NCI-H2227 (cell line): ENCODE measurements around the gene TMPO.
A peak's percentile ranks its signal among the peaks of the same experiment; 100 is the strongest.
"Not testable (repeated sequence)": the region's sequence is repeated elsewhere in the genome, so short reads cannot be mapped to it uniquely, and the experiment has no call there.

Source experiments
- DNase-seq: peaks from one replicate; lab custom pipeline; 2025; ENCODE audit not compliant: unreplicated experiment; lab: John Stamatoyannopoulos, UW

Gene TMPO

DNA sequence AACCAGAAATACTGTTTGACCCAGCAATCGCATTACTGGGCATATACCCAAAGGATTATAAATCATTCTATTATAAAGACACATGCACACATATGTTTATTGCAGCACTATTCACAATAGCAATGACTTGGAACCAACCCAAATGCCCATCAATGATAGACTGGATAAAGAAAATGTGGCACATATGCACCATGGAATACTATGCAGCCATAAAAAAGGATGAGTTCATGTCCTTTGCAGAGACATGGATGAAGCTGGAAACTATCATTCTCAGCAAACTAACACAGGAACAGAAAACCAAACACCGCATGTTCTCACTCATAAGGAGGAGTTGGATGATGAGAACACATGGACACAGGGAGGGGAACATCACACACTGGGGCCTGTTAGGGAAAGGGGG, 61.4 kb downstream of the TMPO start:
- not testable (repeated sequence) for DNase-seq

DNA sequence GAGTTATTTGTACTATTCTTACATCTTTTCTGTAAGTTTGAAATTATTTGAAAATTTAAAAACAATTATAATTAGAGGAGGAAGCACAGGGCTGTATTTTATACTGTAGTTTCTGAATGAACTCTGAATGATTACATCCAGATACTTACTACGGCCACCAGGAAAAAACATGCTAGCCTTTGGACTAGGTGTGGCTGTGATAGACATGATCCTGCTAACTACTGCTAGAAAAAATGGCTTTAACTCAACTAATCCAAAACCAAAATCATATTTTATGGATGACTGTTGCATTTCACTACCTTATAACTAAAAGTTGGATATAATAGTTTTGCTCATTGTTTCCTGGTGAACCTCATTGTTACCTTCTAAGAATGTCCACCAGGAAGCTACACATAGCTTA, 63.0 kb downstream of the TMPO start:
- DNase-seq: no peak

DNA sequence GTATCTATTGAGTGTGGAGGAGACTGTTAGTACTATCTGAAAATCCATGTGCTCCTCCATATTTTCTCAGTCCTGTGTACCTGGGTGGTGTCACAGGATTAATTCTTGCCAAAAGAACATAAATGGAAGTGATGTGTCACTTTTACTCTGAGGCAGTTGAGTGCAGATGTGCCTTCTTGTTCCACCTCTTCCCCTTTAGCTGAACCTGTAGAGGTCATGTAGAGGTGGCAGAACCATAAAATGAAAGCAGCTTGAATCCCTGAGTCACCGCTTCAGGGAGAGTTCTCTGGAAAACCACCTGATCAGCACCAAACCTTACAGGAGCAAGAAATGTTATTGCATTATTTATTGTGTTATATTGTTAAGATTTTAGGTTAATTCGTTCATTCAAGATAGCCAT, 63.4 kb downstream of the TMPO start:
- DNase-seq: peak; percentile 20

DNA sequence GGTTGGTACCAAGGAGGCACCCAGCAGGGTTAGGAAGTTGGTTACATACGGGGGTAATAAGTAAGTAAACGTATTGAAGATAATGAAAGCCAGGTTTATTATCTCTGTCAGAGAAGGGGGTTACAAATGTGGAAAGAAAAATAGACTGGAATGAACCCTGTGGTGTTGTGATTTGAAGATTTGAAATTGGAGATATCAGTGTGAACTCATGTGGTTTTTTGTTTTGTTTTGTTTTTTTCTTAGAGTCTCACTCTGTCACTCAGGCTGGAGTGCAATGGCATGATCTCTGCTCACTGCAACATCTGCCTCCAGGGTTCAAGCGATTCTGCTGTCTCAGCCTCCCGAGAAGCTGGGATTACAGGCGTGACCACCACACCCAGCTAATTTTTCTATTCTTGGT, 64.0 kb downstream of the TMPO start:
- DNase-seq: no peak

DNA sequence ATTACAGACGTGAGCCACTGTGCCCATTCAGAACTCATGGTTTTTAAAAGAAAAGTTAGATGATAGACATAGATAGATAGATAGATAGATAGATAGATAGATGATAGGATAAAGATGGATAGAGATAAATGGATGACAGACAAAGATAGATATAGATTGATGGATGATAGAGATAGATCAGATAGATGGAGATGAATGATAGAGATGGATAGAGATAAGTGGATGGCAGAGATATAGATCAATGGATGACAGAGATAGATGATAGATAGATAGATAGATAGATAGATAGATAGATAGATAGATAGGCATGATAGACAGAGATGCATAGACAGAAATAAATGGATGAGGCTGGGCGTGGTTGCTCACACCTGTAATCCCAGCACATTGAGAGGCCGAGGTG, 64.4 kb downstream of the TMPO start:
- no peak for DNase-seq

GRCh38 chr12:98580695-98581094, 65.3 kb downstream of the TMPO start:
- DNase-seq: no peak

GRCh38 chr12:98581101-98581500, 65.7 kb downstream of the TMPO start:
- DNase-seq: no peak

DNA sequence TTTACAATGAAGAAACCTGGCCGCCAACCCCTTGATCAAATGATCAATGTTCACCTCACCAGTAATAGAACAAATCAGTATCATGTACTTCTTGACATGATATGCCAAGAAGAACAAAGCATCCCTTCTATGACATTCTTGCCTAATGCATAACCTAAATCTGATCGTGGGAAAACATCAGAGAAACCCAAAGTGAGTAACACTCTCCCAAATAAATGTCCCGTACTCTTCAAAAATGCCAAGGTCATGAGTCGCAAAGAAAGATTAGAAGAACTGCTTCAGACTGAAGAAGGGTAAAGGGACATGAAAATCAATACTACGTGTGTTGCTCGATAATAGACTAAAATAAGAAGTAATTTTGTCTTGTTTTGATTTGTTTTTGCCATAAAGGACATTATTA, 66.7 kb downstream of the TMPO start:
- no peak for DNase-seq

GRCh38 chr12:98587084-98587483, 71.7 kb downstream of the TMPO start:
- no peak for DNase-seq

GRCh38 chr12:98591209-98591608, 75.8 kb downstream of the TMPO start:
- DNase-seq: no peak

- DNase-seq: peak; percentile 48
These were observed 77.5 kb downstream of the TMPO start for GRCh38 chr12:98592825-98593322.

DNA sequence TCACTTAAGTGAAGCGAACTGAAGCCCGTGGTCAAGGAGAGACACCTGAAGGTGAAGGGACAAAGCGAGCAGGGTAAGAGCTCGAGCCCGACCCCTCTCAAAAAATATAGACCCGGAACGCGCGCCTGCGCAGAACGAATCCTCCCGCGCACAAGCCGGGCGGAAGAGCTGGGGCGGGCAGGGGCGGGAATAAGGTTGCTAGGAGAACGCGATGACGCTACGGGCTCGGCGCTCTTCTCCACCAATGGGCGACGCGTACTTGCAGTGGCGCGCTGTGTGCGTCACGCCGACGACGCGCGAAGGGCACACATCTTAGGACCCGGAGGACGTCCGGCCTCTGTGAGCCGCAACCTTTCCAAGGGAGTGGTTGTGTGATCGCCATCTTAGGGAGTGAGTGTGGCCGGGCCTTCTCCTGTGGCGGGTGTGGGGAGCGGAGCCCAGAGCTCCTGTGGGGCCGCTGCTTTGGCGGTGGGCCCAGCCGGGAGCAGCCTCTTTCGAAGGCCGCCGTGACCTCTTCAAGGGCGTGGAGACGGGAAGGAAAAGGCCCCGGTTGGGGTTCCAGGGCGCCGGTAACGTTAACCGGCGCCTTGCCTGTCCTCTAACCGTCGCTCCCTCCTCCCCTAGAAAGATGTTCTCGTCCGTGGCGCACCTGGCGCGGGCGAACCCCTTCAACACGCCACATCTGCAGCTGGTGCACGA, 78.1 kb downstream of the TMPO start, which contains the start of gene SLC25A3:
Gene SLC25A3 (plus strand): TSS at position 336 of the 699 bp plus-strand sequence. CDS start 293 bp downstream, at position 629.
- DNase-seq: peak; percentile 99

DNA sequence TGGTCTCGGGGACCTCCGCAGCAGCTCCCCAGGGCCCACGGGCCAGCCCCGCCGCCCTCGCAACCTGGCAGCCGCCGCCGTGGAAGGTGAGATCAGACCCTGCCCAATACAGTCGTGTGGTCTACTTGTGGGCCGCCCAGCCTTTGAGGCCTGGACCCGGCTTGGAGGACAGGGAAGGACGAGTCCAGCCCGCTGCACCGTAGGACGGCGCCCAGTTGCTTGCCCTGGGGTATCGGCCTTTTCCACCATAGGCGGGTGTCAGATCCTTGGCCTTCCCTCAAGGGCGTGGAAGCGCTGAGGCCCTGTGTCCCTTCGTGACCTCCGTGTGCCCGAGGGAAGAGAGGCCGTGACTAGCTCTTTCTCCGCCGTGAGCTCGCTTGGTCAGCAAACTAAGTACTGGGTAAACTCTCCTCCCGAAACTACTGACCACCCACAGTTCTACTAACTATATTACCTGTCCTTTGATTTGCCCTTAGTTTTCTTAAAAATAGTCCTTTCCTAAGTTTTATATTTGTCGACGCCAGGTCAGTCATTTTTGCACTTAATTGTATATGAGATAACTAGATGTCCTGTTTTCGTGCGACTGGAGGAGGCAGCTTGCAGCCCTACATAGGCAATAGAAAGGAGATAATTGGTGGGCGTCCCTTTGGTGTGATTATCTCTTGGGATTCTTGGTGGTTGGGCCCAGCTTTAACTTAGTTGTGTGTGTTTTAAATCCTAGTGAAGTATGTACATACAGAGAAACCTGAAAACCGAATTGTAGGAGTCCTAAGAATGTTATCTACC, 78.9 kb downstream of the TMPO start:
- peak; percentile 72 for DNase-seq

DNA sequence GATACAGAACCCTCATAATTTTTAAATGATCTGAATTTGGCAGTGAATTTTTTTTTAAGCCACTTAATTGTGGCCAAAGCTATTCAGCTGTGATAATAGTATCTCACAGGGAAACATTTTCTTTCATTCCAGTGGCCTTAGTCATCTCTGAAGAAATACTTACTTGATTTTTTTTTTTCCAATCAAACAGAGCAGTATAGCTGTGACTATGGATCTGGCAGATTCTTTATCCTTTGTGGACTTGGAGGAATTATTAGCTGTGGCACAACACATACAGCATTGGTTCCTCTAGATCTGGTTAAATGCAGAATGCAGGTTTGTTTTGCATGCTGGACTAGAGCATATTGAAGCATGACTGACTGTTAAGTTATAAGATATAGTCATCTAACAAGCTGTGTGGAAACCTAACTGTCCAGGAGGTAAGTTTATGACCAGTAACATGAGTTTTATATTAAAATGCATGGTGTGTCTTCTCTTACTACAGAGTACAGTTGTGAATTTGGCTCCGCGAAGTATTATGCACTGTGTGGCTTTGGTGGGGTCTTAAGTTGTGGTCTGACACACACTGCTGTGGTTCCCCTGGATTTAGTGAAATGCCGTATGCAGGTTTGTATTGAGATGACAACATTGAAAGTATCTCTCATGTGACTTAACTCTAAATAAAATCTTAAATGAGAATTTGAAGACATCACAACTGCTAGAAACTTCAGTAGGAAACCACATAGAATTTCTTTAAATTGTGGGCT, 80.0 kb downstream of the TMPO start:
- no peak for DNase-seq

DNA sequence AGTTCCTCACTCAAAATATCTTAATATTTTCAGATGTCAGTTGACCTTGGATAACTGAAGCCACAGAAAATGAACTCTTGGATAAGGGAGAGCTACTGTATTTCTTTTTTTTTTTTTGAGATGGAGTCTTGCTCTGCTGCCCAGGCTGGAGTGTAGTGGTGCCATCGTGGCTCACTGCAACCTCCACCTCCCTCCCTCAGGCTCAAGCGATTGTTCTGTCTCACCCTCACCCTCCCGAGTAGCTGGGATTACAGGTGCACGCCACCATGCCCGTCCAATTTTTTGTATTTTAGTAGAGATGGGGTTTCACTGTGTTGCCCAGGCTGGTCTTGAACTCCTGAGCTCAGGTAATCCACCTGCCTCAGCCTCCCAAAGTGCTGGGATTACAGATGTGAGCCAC, 81.9 kb downstream of the TMPO start:
- DNase-seq: not testable (repeated sequence)
